CD4-positive, alpha-beta T cell treated with Interleukin-2 at 100 ng/mL for 4 hours (primary cell): ENCODE results near the gene MIR17HG.
"Not testable (repeated sequence)": the region's sequence is repeated elsewhere in the genome, so short reads cannot be mapped to it uniquely, and the experiment has no call there.

Source experiments
- DNase-seq: peaks from one replicate; pipeline ENCODE4 v3.0.0-alpha.2; 2020; ENCODE audit warnings: low spot score

Gene MIR17HG

DNA sequence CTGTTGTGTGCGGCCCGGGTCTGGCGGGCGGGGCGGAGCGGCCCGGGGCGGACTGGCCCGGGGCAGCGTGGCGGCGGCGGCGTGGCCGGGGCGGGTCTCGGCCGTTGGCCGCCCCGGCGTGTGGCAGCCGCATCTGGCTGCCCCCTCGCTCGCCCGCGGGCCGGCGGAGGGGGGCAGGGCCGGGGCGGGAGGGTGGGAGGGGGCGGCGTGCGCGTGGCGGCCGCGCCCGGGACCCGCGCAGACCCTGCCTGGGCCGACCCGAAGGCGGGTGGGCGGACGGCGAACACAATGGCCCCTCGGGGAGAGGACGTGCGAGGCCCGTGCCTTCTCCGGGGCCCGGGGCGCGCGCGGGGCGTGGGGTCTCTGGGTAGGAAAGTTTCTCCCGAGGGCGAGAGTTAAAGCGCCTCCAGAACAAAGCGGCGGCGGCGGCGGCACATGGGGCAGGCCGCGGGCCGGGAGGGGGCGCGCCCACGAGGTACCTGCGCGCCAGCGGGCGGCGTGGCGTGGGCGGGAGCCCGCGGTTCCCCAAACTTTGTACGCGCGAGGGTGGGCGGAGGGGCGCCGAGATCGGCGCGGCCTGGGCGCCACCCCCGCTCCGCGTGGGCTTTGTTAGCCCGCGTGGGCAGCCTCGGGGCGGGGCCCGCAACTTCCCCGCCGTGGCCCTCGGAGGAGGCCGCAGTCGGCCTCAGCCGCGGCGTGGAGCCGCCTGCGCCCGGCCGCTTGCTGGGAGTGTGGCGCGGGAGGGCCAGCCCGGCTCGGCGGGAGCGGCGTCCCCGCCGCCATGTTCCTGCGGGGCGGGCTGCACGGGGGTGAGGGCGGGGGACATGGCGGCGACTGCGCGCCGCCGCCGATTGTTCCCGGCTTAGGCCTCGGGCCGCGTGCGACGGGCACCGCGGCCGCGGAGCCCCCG, 764 bp downstream of the MIR17HG start:
- DNase-seq, result peak; percentile 55

DNA sequence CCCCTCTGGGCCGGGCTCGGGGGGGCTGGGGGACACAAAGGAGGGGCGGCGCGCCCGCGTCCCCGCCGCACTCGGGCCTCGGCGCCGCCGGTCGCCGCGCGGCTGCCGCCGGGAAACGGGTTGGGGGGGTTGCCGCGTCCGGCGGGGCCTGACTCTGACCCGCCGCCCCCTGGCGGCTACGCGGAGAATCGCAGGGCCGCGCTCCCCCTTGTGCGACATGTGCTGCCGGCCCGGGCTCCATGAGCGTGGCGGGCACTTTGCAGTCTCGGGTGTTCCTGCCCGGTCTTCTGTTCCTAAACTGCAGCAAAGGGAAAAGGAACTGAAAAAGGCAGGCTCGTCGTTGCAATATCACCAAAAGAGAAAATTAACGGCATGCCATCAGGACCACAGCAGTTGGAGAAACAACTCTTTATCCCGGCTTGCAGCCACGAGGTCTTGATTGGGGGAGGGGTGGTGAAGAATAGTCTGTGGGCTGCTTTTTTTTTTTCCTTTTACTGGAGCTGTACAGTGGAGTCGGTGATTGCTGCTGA, 1.5 kb downstream of the MIR17HG start:
- DNase-seq, result peak; percentile 93

DNA sequence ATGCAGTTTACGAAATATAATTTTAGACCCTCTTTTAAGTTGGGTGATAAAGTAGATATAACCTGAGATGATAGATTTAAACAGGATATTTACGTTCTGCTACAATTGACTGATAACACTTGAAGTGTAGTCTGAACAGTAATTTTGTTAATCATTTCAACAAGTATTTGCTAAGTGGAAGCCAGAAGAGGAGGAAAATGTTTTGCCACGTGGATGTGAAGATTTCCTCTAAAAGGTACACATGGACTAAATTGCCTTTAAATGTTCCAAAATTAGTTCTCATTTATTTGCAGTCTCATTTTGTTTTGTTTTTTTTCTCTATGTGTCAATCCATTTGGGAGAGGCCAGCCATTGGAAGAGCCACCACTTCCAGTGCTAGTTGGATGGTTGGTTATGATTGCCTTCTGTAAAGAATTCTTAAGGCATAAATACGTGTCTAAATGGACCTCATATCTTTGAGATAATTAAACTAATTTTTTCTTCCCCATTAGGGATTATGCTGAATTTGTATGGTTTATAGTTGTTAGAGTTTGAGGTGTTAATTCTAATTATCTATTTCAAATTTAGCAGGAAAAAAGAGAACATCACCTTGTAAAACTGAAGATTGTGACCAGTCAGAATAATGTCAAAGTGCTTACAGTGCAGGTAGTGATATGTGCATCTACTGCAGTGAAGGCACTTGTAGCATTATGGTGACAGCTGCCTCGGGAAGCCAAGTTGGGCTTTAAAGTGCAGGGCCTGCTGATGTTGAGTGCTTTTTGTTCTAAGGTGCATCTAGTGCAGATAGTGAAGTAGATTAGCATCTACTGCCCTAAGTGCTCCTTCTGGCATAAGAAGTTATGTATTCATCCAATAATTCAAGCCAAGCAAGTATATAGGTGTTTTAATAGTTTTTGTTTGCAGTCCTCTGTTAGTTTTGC, 2.8 kb downstream of the MIR17HG start:
- no peak for DNase-seq

DNA sequence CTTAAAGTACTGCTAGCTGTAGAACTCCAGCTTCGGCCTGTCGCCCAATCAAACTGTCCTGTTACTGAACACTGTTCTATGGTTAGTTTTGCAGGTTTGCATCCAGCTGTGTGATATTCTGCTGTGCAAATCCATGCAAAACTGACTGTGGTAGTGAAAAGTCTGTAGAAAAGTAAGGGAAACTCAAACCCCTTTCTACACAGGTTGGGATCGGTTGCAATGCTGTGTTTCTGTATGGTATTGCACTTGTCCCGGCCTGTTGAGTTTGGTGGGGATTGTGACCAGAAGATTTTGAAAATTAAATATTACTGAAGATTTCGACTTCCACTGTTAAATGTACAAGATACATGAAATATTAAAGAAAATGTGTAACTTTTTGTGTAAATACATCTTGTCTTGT, 3.6 kb downstream of the MIR17HG start:
- DNase-seq, result no peak

DNA sequence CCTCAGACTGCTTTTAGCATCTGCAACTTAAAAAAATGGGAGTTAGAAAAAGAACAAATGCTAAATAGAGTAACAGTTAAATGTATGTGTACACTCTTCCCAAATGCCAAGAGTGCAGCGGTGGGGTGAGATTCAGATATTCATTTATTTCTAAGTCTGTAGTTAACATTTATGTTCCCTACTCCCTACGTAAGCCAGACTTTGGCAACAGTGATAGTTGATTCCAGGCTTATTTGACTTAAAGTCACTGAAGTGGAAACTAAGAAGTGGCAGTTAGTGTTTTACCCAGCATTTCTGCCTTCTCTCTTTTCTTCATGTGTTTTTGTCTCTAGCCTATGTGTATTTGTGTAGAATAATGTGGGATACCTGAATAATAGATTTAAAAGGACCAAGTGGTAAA, 4.5 kb downstream of the MIR17HG start:
- DNase-seq, result no peak

DNA sequence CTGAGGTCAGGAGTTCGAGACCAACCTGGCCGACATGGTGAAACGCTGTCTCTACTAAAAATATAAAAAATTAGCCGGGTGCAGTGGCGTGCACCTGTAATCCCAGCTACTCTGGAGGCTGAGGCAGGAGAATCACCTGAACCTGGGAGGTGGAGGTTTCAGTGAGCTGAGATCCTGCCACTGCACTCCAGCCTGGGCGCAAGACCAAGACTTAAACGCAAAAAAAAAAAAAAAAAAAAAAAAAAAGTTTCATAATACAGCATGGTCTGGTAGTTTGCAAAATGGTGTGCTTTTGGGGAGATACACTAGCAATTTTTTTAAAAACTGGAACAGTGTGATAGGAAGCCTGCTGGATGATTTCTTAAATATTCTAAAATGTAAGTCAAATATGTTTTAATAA, 5.4 kb downstream of the MIR17HG start:
- DNase-seq, result not testable (repeated sequence)

DNA sequence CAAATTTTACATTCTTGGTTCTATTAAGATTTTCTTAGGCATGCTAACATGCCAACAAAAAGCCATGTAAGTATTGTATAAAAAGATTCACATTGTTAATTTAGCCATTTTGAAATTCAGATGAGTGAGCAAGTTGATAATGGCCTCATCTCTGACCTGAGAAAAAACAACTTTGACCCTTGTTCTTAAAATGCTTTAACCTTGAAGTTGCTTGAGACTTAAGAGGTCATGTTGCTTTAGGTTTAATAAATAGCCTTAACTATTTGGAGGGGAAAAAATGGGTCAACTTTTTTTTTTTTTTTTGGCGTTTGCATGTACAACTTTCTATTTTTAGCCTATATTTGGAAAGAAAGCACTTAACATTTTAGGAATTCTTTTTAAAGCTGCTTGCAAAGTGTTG, 6.0 kb downstream of the MIR17HG start:
- DNase-seq, result no peak

DNA sequence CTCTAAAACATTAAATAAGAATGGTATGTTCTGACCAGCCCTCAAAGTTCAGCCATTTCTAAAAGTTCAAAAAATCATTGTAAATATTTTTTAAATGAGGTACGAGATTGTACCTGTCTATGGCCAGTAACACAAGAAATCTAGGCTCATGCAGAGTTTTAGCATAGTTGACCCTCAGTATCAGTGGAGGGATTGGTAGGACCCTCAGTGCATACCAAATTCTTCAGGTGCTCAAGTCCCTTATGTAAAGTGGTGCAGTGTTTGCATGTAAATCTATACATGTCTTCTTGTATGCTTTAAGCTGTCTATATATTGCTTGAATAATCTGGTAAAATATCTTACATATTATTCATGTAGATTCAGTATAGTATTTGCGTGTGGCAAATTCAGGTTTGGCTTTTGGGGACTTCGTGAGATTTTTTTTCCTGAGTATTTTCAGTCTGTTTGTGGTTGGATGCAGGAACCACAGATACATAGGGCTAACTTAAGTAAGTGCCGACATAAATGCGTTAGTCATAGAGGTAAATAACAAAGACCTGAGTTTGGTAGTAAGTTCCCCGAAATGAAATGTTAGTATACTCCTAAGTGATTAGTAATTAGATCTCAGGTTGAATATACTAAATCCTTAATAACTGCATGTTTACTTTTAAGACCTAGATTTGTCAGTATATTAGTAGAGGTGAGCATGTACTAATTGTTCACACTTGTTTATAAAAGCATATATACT, 7.8 kb downstream of the MIR17HG start:
- DNase-seq, result no peak

DNA sequence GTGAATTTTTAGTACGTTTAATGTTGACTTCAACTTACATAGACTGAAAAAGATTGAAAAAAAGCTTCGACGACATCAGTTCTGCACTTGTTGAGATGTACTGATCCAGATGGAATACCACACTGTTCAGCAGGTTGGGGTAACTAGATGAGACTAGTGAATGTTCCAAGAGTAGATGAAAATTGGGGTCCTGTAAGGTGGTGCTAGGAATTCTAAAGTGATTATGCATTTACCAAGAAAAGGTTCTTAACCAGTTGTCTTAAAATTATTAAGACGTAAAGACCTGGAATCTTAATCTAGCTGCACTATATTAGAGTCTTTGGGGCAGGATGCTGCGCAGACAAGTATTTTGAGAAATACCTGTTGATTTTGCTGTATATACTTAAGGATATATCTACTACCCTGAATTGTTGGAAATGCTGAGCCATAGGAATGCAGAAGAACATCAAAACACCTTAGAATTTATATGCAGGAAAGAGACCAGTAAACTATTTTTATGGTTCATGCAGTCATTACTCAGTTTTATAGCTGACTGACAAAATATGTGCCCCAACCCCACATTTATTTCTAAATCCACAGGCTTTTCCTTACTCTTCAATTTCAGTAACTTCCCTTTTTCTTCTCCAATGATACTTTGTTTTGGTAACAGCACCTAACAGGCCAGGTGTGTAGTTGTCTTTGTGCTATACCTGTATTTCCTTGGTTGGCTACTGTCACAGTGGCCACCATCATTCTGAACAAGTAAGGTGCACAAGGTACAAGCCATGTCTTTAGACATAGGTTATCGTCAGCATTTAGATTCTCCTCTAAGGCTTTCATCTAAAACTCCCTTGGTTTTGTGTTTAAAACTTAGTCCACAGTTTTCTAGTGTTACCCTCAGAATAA, 8.6 kb downstream of the MIR17HG start:
- DNase-seq, result no peak

DNA sequence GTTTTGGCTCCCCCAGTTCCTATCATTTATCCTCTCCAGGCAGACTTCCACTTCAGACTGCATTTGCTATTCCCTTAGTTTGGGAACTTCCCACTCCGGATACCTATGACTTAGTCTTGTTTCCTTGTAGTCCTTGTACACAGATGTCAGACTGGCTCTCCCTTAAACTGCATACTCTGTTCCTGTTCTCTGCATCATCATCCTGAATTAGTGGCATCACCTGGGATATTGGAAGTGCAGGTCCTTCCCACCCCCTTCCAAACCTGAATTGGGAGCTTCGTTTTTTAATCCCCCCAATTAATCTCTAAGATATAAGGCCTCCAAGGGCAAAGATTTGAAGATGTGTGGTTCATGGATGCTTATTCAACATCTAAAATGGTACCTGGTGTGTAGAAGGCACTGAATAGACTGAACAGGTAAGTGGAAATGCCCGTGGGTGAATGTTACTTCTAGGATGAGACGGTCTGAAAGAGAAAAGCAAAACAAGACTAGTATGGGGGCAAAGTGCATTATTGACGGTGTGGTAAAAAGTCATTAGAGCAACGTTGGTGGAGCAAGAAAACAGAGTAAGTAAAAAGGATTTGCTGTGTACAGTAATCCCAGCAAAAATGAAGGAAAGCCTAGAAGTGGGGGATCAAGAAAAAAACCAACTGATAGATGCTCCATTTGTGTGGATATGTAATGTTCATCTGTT, 9.6 kb downstream of the MIR17HG start:
- no peak for DNase-seq

DNA sequence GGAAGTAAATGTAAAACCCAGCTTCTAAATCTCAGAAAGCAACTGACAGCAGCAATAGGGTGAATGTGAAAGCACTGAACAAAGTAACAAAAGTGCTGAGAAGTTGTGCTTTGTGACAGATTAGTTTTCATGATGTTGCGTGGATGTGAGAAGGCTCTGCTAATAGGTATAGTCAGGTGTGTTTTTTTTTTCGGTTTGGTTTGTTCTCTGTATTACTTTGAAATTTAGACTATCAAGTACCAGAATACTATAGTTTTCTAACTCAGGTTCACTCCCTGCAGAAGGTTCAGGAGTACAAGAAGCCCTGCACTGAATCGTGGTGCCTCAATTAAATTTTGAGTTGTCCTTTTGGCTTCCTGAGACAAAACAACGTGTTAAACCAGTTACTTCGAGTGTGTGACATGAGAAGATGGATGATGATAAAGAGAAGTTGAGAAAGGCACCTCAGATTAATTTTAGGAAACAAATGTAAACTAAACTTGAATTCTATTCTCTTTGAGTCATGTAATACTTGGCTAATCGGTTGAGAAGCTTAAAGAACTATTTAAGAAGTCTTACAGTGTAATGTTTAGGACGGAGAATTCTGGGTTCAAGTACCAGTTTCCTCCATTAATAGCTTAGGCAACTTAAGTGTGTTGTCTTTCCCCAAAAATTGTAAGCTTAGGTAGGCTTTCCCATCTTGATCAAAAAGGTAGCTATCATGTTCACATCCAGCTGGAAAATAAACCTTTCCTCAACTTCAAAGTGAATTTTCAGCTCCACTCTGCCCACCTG, 10.3 kb downstream of the MIR17HG start:
- no peak for DNase-seq

DNA sequence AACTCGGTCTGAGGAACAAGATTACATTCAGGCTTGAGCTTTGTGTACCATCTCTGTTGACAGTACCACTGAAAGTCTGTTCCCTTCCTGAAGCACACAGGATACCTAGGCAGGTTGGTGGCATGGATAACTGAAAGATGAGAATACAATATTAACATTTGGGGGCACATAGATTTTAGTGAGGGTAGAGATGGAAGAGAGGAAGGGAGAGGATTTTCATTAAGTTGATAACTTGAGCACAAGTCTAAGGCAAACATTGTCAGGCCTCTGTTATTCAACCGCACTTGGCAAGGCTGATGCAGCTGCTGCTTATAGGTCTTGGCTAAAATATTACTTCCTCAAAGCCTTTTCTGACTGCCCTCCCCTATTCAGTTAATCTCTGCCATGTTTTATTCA, 10.9 kb downstream of the MIR17HG start:
- no peak for DNase-seq

DNA sequence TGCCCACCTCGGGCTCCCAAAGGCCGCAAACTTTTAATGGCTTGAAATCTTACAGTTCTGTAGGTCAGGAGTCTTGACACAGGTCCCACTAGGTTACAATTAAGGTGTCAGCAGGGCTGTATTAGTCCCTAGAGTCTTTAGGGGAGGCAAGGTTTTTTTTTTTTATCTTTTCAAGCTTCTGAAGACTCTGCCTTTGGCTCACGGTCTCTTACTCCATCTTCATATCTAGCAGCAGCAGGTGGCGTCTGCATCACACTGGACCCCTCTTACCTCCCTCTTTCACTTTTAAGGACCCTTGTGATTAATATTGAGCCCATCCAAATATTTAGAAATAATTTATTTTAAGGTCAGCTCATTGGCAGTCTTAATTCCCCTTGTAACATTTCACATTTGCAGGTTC, 11.6 kb downstream of the MIR17HG start:
- DNase-seq, result no peak

DNA sequence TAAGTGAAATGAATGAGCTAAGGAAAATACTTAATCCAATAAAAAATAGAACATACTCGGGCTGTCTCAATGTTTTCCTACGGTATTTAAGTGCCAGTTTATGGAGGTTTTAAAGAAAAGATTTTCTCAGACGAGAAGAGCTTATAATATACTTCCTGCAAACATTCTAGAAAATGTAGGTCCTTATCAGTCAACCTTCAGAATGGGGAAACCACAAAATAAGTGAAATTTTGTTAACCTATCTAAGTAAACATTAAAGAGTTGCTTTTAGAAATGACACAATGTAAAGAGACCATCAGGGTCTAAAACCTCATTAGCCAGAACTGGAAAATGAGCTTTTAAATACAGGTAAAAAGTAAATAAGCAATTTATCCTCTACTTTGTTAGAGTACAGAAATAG, 12.1 kb downstream of the MIR17HG start:
- DNase-seq, result no peak

DNA sequence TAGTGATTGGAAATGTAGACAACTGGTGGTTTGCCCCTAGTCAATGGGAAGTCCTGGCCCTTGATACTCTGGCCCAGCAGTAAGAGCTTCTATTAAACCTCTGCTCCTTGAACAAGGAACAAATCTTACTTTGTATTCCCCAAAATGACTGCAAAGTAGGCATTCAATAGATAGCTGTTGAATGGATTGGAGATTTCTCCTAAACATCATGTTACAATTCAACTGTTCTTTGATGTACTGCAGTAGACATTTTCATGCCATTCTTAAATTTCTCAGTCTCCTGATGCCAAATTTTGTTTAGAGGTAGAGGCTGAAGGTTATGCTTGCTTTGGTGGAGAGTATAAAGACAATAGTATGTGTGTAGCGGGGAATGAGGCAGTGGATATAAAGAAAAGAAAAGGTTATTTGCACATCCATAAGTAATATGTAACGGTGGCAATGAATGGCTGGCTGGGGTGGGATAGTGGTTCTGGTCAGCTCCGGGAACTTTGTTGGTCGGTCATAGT, 12.8 kb downstream of the MIR17HG start:
- DNase-seq, result no peak

DNA sequence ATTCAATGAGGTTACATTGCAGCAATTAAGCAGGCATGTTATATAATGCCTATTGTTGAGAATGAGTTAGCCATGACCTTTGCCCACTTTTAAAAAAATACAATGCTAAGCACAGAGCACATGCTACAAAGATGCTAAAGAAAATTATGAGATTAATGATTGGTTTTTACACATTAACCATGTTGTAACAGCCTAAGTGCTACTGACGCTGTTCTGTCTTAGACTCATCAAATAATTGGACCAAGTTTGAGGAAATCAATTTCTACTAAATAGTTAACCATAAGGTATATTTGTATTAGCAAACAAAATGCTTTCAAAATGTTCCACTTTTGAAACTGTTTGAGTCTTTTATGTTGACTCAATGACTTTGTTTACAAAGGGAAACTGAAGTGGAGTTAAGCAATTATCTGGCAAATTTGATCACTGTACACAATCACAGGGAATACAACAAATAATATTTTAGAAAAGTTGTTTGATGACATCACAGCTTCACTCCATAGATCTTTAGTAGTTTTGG, 14.3 kb downstream of the MIR17HG start:
- no peak for DNase-seq

DNA sequence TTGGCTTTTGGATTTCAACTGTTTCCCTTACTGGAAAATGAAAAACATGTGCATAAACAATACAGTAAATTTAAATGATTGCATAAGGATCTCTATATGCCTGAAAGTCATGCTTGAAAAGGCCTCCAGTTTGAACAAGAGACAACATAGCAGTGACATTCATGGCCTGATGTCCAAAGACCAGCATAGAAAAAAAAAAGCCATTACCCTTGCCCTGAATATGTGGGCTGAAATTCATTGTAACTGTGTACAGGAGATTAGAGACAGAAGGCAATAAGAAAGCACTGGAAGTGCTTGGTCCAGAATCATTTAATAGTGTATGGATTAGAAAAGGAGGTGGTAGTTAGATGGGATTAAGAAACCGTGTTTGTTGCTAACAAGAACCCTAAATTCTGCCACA, 15.4 kb downstream of the MIR17HG start:
- DNase-seq, result no peak

DNA sequence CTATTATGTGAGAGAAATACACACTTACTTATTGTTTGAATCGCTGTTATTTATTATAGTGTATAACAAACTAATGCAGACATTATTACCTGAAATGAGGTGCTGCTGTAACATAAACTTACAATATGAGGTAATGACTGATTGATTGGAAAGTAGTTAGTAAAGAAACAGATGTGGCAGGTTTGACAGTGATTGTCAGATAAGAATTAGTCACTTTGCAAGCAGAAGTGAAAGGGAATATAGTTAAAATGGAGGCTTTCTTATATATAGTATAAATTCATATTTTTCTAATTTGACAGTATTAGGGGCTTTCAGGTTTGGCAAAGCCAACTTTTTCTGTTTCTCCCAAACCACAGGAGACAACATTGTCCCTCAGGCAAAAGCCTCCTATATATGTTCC, 20.6 kb downstream of the MIR17HG start:
- no peak for DNase-seq
